ENCODE measurements around the gene MAPKAP1.

The MAPKAP1 gene

GRCh38 chr9:125509476-125509875, 197.5 kb downstream of the MAPKAP1 start:
- ATAC-seq: peak; percentile 67
- peak; percentile 68 for TF ChIP-seq ISL1 (CRISPR knock-in tag; IDR thresholded peaks at IDR 0.05)
- no peak for TF ChIP-seq GLIS3 (CRISPR knock-in tag; IDR thresholded peaks at IDR 0.05)

- ATAC-seq: no peak
Measured at GRCh38 chr9:125508249-125508648, 198.8 kb downstream of the MAPKAP1 start.

DNA sequence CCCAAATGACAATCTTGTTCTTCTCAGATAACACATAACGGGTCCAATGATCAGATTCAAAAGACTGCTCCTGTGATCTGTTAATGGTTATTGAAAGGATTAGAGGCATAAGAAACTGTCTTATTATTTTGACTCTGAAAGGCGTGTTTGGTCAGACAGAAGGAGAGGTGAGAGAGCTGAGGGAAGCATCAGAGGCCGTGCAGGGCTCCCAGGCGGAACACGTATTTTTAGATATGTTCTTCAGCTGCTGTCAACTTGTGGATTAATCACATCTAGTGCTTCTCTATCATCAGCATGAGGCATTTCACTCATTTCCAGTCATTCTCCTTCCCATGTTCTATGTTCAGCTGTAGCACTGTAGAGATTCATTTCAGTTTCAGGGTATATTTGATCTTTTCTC, 199.8 kb downstream of the MAPKAP1 start:
- TF ChIP-seq ISL1 (CRISPR knock-in tag; IDR thresholded peaks at IDR 0.05) (no peak), ARNTL (CRISPR knock-in tag; IDR thresholded peaks at IDR 0.05; ENCODE audit: borderline replicate concordance, low read depth) (no peak), RARB (CRISPR knock-in tag; IDR thresholded peaks at IDR 0.05) (no peak), GLIS3 (CRISPR knock-in tag; IDR thresholded peaks at IDR 0.05) (no peak), PPARA (CRISPR knock-in tag; IDR thresholded peaks at IDR 0.05; ENCODE audit: borderline replicate concordance) (no peak), CSDC2 (CRISPR knock-in tag; IDR thresholded peaks at IDR 0.05) (no peak), PATZ1 (CRISPR knock-in tag; IDR thresholded peaks at IDR 0.05; ENCODE audit: borderline replicate concordance) (no peak), TCF4 (CRISPR knock-in tag; IDR thresholded peaks at IDR 0.05; ENCODE audit: borderline replicate concordance) (no peak), TOX (CRISPR knock-in tag; IDR thresholded peaks at IDR 0.05; ENCODE audit: borderline replicate concordance) (no peak), TSHZ2 (CRISPR knock-in tag; IDR thresholded peaks at IDR 0.05) (no peak), ZFP3 (CRISPR knock-in tag; IDR thresholded peaks at IDR 0.05) (no peak), POU6F1 (CRISPR knock-in tag; IDR thresholded peaks at IDR 0.05; ENCODE audit: borderline replicate concordance, low read depth) (no peak), CREB5 (CRISPR knock-in tag; IDR thresholded peaks at IDR 0.05; ENCODE audit: low read depth) (no peak), ZC3H10 (CRISPR knock-in tag; IDR thresholded peaks at IDR 0.05) (no peak), SNAI2 (CRISPR knock-in tag; IDR thresholded peaks at IDR 0.05) (no peak), ZNF70 (CRISPR knock-in tag; IDR thresholded peaks at IDR 0.05) (no peak), ZNF565 (CRISPR knock-in tag; conservative IDR thresholded peaks at IDR 0.05; ENCODE audit: low read depth) (no peak), ZFP30 (CRISPR knock-in tag; IDR thresholded peaks at IDR 0.05) (no peak), ESRRG (CRISPR knock-in tag; IDR thresholded peaks at IDR 0.05) (no peak)
- ATAC-seq: no peak

More at GRCh38 chr9:125508249-125508648, 198.8 kb downstream of the MAPKAP1 start:
- TF ChIP-seq ISL1 (CRISPR knock-in tag; IDR thresholded peaks at IDR 0.05) (no peak), ZFP3 (CRISPR knock-in tag; IDR thresholded peaks at IDR 0.05) (no peak), ZFP30 (CRISPR knock-in tag; IDR thresholded peaks at IDR 0.05) (no peak), PATZ1 (CRISPR knock-in tag; IDR thresholded peaks at IDR 0.05; ENCODE audit: borderline replicate concordance) (no peak), ZNF8 (CRISPR knock-in tag; IDR thresholded peaks at IDR 0.05) (no peak), ESRRG (CRISPR knock-in tag; IDR thresholded peaks at IDR 0.05) (no peak), ZNF70 (CRISPR knock-in tag; IDR thresholded peaks at IDR 0.05) (no peak)
